ENCODE data around the gene VCAN.

DNA sequence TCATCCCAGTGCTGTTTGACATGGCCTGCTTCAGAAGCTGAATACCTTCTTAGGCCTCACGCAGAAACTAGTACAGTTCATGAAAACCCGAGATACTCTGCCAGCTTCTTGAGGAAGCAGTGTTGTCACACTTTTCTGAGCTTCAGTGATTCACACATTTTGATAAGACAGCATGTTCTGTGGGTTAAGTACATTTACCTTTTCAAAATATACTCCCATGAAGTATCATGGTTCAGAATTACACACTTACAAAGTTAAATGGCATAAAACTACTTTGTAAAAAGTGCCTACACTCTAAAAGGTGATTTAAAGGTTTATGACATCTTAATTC is 56.9 kb downstream of the VCAN start:
- TF ChIP-seq, protein P1, sequence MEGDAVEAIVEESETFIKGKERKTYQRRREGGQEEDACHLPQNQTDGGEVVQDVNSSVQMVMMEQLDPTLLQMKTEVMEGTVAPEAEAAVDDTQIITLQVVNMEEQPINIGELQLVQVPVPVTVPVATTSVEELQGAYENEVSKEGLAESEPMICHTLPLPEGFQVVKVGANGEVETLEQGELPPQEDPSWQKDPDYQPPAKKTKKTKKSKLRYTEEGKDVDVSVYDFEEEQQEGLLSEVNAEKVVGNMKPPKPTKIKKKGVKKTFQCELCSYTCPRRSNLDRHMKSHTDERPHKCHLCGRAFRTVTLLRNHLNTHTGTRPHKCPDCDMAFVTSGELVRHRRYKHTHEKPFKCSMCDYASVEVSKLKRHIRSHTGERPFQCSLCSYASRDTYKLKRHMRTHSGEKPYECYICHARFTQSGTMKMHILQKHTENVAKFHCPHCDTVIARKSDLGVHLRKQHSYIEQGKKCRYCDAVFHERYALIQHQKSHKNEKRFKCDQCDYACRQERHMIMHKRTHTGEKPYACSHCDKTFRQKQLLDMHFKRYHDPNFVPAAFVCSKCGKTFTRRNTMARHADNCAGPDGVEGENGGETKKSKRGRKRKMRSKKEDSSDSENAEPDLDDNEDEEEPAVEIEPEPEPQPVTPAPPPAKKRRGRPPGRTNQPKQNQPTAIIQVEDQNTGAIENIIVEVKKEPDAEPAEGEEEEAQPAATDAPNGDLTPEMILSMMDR (IDR thresholded peaks at IDR 0.05), result no peak
- no peak for TF ChIP-seq POLR2A (IDR thresholded peaks at IDR 0.05)

Measured in heart left ventricle (tissue), 13 donors.